WTC11 (cell line): Measurements from ENCODE around the gene FRA10AC1. TPM values are rescaled to one million over a fixed set of nuclear protein-coding genes. Genes with fewer than 3 reads are reported as not detected.

Experiments used
- ATAC-seq: fragments of 200-7000 bp; cut with Tn5 transposase; 2 replicates; pipeline ENCODE4 v1.10.0; 2021; ENCODE audit warnings: mild to moderate bottlenecking, moderate library complexity
- CTCF ChIA-PET: fragments of 300-600 bp; sonication (Branson Sonifier 250); formaldehyde crosslinking; loops from one replicate; lab custom pipeline; 2021; ENCODE audit warnings: antibody characterized with exemption; lab: Charles Lee
- POLR2A ChIA-PET: fragments of 350-600 bp; sonication (Branson Sonifier 250); formaldehyde crosslinking; loops from one replicate; lab custom pipeline; 2021; ENCODE audit warnings: antibody characterized with exemption; lab: Charles Lee
- DNase-seq: peaks from one replicate; pipeline ENCODE4 v3.0.0; 2021; ENCODE audit warnings: low spot score
- H3K27ac Mint-ChIP-seq: 2 replicates; pipeline ENCODE4 v1.8.0; 2021; ENCODE audit warnings: mixed read lengths
- H3K27me3 Mint-ChIP-seq: 2 replicates; pipeline ENCODE4 v1.8.0; 2021; ENCODE audit warnings: low read depth, mild to moderate bottlenecking, moderate library complexity, mixed read lengths
- H3K36me3 Mint-ChIP-seq: 2 replicates; pipeline ENCODE4 v1.8.0; 2021; ENCODE audit warnings: mixed read lengths
- H3K4me1 Mint-ChIP-seq: 2 replicates; pipeline ENCODE4 v1.8.0; 2022; ENCODE audit warnings: mixed read lengths
- H3K4me3 Mint-ChIP-seq: 2 replicates; pipeline ENCODE4 v1.8.0; 2021; ENCODE audit warnings: mild to moderate bottlenecking, moderate library complexity, mixed read lengths
- H3K9me3 Mint-ChIP-seq: 2 replicates; pipeline ENCODE4 v1.8.0; 2021; ENCODE audit warnings: mixed read lengths
- AFF4 ChIP-seq: sonication (generic); formaldehyde crosslinking; IDR thresholded peaks from 2 replicates; pipeline ENCODE4 v1.8.1; 2023; ENCODE audit warnings: mild to moderate bottlenecking, missing genetic modification reagents, borderline replicate concordance
- CBFB ChIP-seq: sonication (generic); formaldehyde crosslinking; IDR thresholded peaks from 2 replicates; pipeline ENCODE4 v1.8.1; 2022; ENCODE audit warnings: mild to moderate bottlenecking, low read depth, missing genetic modification reagents
- CDX4 ChIP-seq: fragments of 250-450 bp; sonication (Bioruptor Pico); IDR thresholded peaks from 2 replicates; pipeline ENCODE4 v1.9.0; 2021; ENCODE audit warnings: moderate library complexity, mild to moderate bottlenecking, inconsistent platforms, borderline replicate concordance
- EMX1 ChIP-seq: fragments of 250-450 bp; sonication (Bioruptor Pico); IDR thresholded peaks from 2 replicates; pipeline ENCODE4 v1.8.0; 2021; ENCODE audit warnings: mild to moderate bottlenecking
- ETV6 ChIP-seq: sonication (generic); formaldehyde crosslinking; IDR thresholded peaks from 2 replicates; pipeline ENCODE4 v1.8.1; 2022; ENCODE audit warnings: mild to moderate bottlenecking, missing genetic modification reagents
- FOXP4 ChIP-seq: sonication (generic); formaldehyde crosslinking; IDR thresholded peaks from 2 replicates; pipeline ENCODE4 v1.8.0; 2022; ENCODE audit warnings: mild to moderate bottlenecking, missing genetic modification reagents
- GABPB1 ChIP-seq: sonication (generic); formaldehyde crosslinking; IDR thresholded peaks from 2 replicates; pipeline ENCODE4 v1.8.1; 2023; ENCODE audit warnings: mild to moderate bottlenecking, missing genetic modification reagents
- HMGA2 ChIP-seq: fragments of 250-450 bp; sonication (Bioruptor Pico); IDR thresholded peaks from 2 replicates; pipeline ENCODE4 v1.4.0; 2021; ENCODE audit warnings: mild to moderate bottlenecking, moderate library complexity
- NFYB ChIP-seq: sonication (generic); formaldehyde crosslinking; conservative IDR thresholded peaks from 2 replicates; pipeline ENCODE4 v1.8.0; 2022; ENCODE audit warnings: low read depth, missing genetic modification reagents
- NR2C2 ChIP-seq: sonication (generic); formaldehyde crosslinking; IDR thresholded peaks from 2 replicates; pipeline ENCODE4 v1.8.0; 2022; ENCODE audit warnings: mild to moderate bottlenecking, missing genetic modification reagents
- NR3C1 ChIP-seq: sonication (generic); formaldehyde crosslinking; conservative IDR thresholded peaks from 2 replicates; pipeline ENCODE4 v1.8.1; 2023; ENCODE audit warnings: low read depth, mild to moderate bottlenecking, missing genetic modification reagents
- RELA ChIP-seq: sonication (generic); formaldehyde crosslinking; IDR thresholded peaks from 2 replicates; pipeline ENCODE4 v1.8.1; 2022; ENCODE audit warnings: missing genetic modification reagents, mild to moderate bottlenecking, borderline replicate concordance
- TP53 ChIP-seq: sonication (generic); formaldehyde crosslinking; IDR thresholded peaks from 2 replicates; pipeline ENCODE4 v1.8.1; 2023; ENCODE audit warnings: mild to moderate bottlenecking, missing genetic modification reagents
- ZNF232 ChIP-seq: sonication (generic); formaldehyde crosslinking; IDR thresholded peaks from 2 replicates; pipeline ENCODE4 v1.8.0; 2022; ENCODE audit warnings: mild to moderate bottlenecking, missing genetic modification reagents
- ZNF416 ChIP-seq: fragments of 250-450 bp; sonication (Bioruptor Pico); IDR thresholded peaks from 2 replicates; pipeline ENCODE4 v1.9.0; 2021; ENCODE audit warnings: mild to moderate bottlenecking, inconsistent platforms
- ZNF425 ChIP-seq: fragments of 250-450 bp; sonication (Bioruptor Pico); conservative IDR thresholded peaks from 2 replicates; pipeline ENCODE4 v1.9.0; 2021; ENCODE audit warnings: mild to moderate bottlenecking
- total RNA-seq: library from RNA; stranded (reverse); gene quantifications from 3 replicates; pipeline ENCODE4 v1.2.3, GENCODE V29; 2021

FRA10AC1 gene
- total RNA-seq, 1 experiment from 2014 or later, result 14.1 TPM

GRCh38 chr10:93678805-93679587 lies 23.4 kb downstream of the FRA10AC1 start:
- no peak for TF ChIP-seq AFF4 (CRISPR knock-in tag)
- TF ChIP-seq, all 79 proteins: peak for 0
- ChIA-PET CTCF (interaction anchor here (1.2 to 4.5 kb wide), 3 partner anchors 82 to 144 kb away, joined by 3 to 71 read pairs (median 3); no protein-coding TSS in a partner anchor), POLR2A (no interaction called here)
- Mint-ChIP-seq H3K9me3 (no peaks in the 10 kb centered on the region), H3K4me1 (no peaks in the 10 kb centered on the region), H3K27me3 (no peaks in the 10 kb centered on the region), H3K36me3 (peaks cover 27% of the 10 kb centered on the region), H3K4me3 (no peak overlapping the region), H3K27ac (no peak overlapping the region)
- no peak for DNase-seq
- ATAC-seq, result no peak

- ChIA-PET POLR2A (no interaction called here), CTCF (interaction anchor here (1.3 to 4.5 kb wide), 2 partner anchors 82 to 124 kb away, joined by 3 to 71 read pairs; no protein-coding TSS in a partner anchor)
- DNase-seq (no peak), ATAC-seq (no peak)
- Mint-ChIP-seq H3K4me3 (no peak overlapping the region), H3K9me3 (no peaks in the 10 kb centered on the region), H3K27ac (no peak overlapping the region), H3K27me3 (no peaks in the 10 kb centered on the region), H3K4me1 (no peaks in the 10 kb centered on the region), H3K36me3 (peaks cover 27% of the 10 kb centered on the region)
- TF ChIP-seq NFYB (CRISPR knock-in tag) (no peak), RELA (no peak), FOXP4 (no peak), ETV6 (CRISPR knock-in tag) (no peak)
These were observed 24.0 kb downstream of the FRA10AC1 start for GRCh38 chr10:93678386-93678785.

GRCh38 chr10:93673791-93674190 lies 28.6 kb downstream of the FRA10AC1 start:
- H3K4me1 Mint-ChIP-seq, result no peaks in the 10 kb centered on the region
- TF ChIP-seq NR3C1 (CRISPR knock-in tag) (no peak), TP53 (CRISPR knock-in tag) (no peak), GABPB1 (no peak), HMGA2 (CRISPR knock-in tag) (no peak), NR2C2 (no peak)
- TF ChIP-seq, all 79 proteins: peak for 0
- Mint-ChIP-seq H3K27me3 (no peaks in the 10 kb centered on the region), H3K9me3 (no peaks in the 10 kb centered on the region), H3K27ac (no peak overlapping the region), H3K4me3 (no peak overlapping the region), H3K36me3 (peaks cover 31% of the 10 kb centered on the region)
- ATAC-seq (no peak), DNase-seq (no peak)
- CTCF ChIA-PET, result no interaction called here
- POLR2A ChIA-PET, result no interaction called here

GRCh38 chr10:93672890-93673289 lies 29.5 kb downstream of the FRA10AC1 start:
- H3K36me3 Mint-ChIP-seq, result peaks cover 29% of the 10 kb centered on the region
- DNase-seq, result no peak
- H3K9me3 Mint-ChIP-seq, result no peaks in the 10 kb centered on the region
- no peaks in the 10 kb centered on the region for H3K4me1 Mint-ChIP-seq
- H3K27ac Mint-ChIP-seq, result no peak overlapping the region
- ChIA-PET POLR2A (no interaction called here), CTCF (no interaction called here)
- no peaks in the 10 kb centered on the region for H3K27me3 Mint-ChIP-seq
- ATAC-seq, result no peak
- no peak overlapping the region for H3K4me3 Mint-ChIP-seq
- TF ChIP-seq CDX4 (CRISPR knock-in tag) (no peak), ZNF416 (CRISPR knock-in tag) (no peak), NR2C2 (no peak), ZNF232 (CRISPR knock-in tag) (no peak), EMX1 (CRISPR knock-in tag) (no peak), ZNF425 (CRISPR knock-in tag) (no peak), CBFB (CRISPR knock-in tag) (no peak), FOXP4 (no peak), HMGA2 (CRISPR knock-in tag) (no peak)
